GM11168 (cell line): ENCODE results near the gene CNOT9.
"Not testable (repeated sequence)": the region's sequence is repeated elsewhere in the genome, so short reads cannot be mapped to it uniquely, and the experiment has no call there.

Experiments used
- in situ Hi-C: fragments of 300-500 bp; cut with MboI; formaldehyde crosslinking; loops from one replicate; pipeline ENCODE4 v1.12.0; 2022; ENCODE audit warnings: low sequenced_read_pairs; ENCODE audit not compliant: unreplicated experiment

CNOT9 gene

GRCh38 chr2:218568190-218569037 is at the start of gene CNOT9, which contains the start of gene USP37:
Gene CNOT9, plus strand, starts transcription at chr2:218568839. Its CDS starts 116 bp downstream, at chr2:218568955.
Gene USP37, minus strand, starts transcription at chr2:218568351. Its CDS starts 9,698 bp downstream, at chr2:218558653.
- in situ Hi-C loops: no loop called here

GRCh38 chr2:218518876-218519275 is 49.8 kb upstream of the CNOT9 start:
- in situ Hi-C loops: no loop called here

- in situ Hi-C loops: no loop called here
These were observed 45.0 kb upstream of the CNOT9 start for GRCh38 chr2:218523651-218524050.

GRCh38 chr2:218528409-218528808 is 40.2 kb upstream of the CNOT9 start:
- in situ Hi-C loops: not testable (repeated sequence)

GRCh38 chr2:218529990-218530389 is 38.6 kb upstream of the CNOT9 start:
- in situ Hi-C loops: no loop called here

GRCh38 chr2:218536804-218537494 is 31.7 kb upstream of the CNOT9 start:
- in situ Hi-C loops: no loop called here

- in situ Hi-C loops: no loop called here
These were observed 28.6 kb upstream of the CNOT9 start for GRCh38 chr2:218540015-218540414.

GRCh38 chr2:218546012-218546411 is 22.6 kb upstream of the CNOT9 start:
- in situ Hi-C loops: no loop called here

GRCh38 chr2:218547511-218547910 is 21.1 kb upstream of the CNOT9 start:
- in situ Hi-C loops: no loop called here

- in situ Hi-C loops: no loop called here
These were observed 20.7 kb upstream of the CNOT9 start for GRCh38 chr2:218547978-218548377.

GRCh38 chr2:218554225-218554624 is 14.4 kb upstream of the CNOT9 start:
- in situ Hi-C loops: not testable (repeated sequence)

GRCh38 chr2:218555527-218555926 is 13.1 kb upstream of the CNOT9 start:
- in situ Hi-C loops: no loop called here

GRCh38 chr2:218557941-218558340 is 10.7 kb upstream of the CNOT9 start:
- in situ Hi-C loops: no loop called here

GRCh38 chr2:218558986-218559385 is 9.7 kb upstream of the CNOT9 start:
- in situ Hi-C loops: no loop called here

GRCh38 chr2:218564056-218564455 is 4.6 kb upstream of the CNOT9 start:
- in situ Hi-C loops: no loop called here

GRCh38 chr2:218566296-218566695 is 2.3 kb upstream of the CNOT9 start:
- in situ Hi-C loops: no loop called here

- in situ Hi-C loops: no loop called here
These were observed 846 bp upstream of the CNOT9 start for GRCh38 chr2:218567797-218568189.

GRCh38 chr2:218569038-218569431 is 396 bp downstream of the CNOT9 start:
- in situ Hi-C loops: no loop called here

- in situ Hi-C loops: no loop called here
These were observed 1.2 kb downstream of the CNOT9 start for GRCh38 chr2:218569661-218570500.

GRCh38 chr2:218570850-218571249 is 2.2 kb downstream of the CNOT9 start:
- in situ Hi-C loops: no loop called here

- in situ Hi-C loops: no loop called here
These were observed 8.2 kb downstream of the CNOT9 start for GRCh38 chr2:218576854-218577253.
